HEK293 (cell line): ENCODE data around the gene LAIR2.

ENCODE experiments used
- CTCF ChIA-PET: fragments of 350-600 bp; formaldehyde crosslinking; extraction: SDS; loops from one replicate; lab custom pipeline; 2021; ENCODE audit warnings: antibody characterized with exemption; lab: Yijun Ruan, JAX
- POLR2A ChIA-PET: fragments of 300-600 bp; formaldehyde crosslinking; extraction: SDS; loops from one replicate; lab custom pipeline; 2020; ENCODE audit warnings: antibody characterized with exemption, inconsistent platforms; lab: Yijun Ruan, JAX
- H3K27ac ChIP-seq: fragments of 200-500 bp; sonication (Bioruptor generic); 2 replicates; pipeline ENCODE4 v1.5.1; 2014; ENCODE audit warnings: low read depth, low read length, control low read depth, inconsistent platforms; ENCODE audit errors: extremely low read depth
- H3K36me3 ChIP-seq, 2 experiments: fragments of 200-500 bp in 1 of 2; sonication (Bioruptor generic) in 1 of 2; 1 replicate in 1 of 2; 2 replicates in 1 of 2; pipeline ENCODE4 v1.5.1; 2014 to 2017; ENCODE audit warnings: inconsistent platforms in 2 of 2, low read length in 2 of 2; ENCODE audit not compliant: control insufficient read depth in 2 of 2, insufficient read depth in 1 of 2
- H3K4me1 ChIP-seq: fragments of 200-500 bp; sonication (Bioruptor generic); 2 replicates; pipeline ENCODE4 v1.5.1; 2014; ENCODE audit warnings: mild to moderate bottlenecking, low read length, inconsistent platforms; ENCODE audit not compliant: control insufficient read depth, insufficient read depth
- H3K4me3 ChIP-seq: 2 replicates; pipeline ENCODE4 v1.5.1; 2011; ENCODE audit warnings: low read depth, mild to moderate bottlenecking, control low read depth, low read length, moderate library complexity
- H3K9me3 ChIP-seq: fragments of 200-500 bp; sonication (Bioruptor generic); 2 replicates; pipeline ENCODE4 v1.5.1; 2014; ENCODE audit warnings: low read depth, low read length, inconsistent platforms; ENCODE audit not compliant: control insufficient read depth, insufficient read depth
- GLIS1 ChIP-seq: fragments of 450-650 bp; formaldehyde crosslinking; IDR thresholded peaks from 2 replicates; pipeline ENCODE4 v1.5.1; 2016; ENCODE audit warnings: missing biosample characterization, missing genetic modification characterization
- KLF16 ChIP-seq: fragments of 450-650 bp; formaldehyde crosslinking; IDR thresholded peaks from 2 replicates; pipeline ENCODE4 v1.5.1; 2017; ENCODE audit warnings: missing biosample characterization, missing genetic modification characterization
- KLF9 ChIP-seq: fragments of 450-650 bp; formaldehyde crosslinking; IDR thresholded peaks from 2 replicates; pipeline ENCODE4 v1.5.1; 2016; ENCODE audit warnings: missing biosample characterization, missing genetic modification characterization, low read depth
- PRDM4 ChIP-seq: fragments of 450-650 bp; formaldehyde crosslinking; IDR thresholded peaks from 2 replicates; pipeline ENCODE4 v1.5.1; 2017; ENCODE audit warnings: missing biosample characterization, missing genetic modification characterization
- SP2 ChIP-seq: fragments of 450-650 bp; formaldehyde crosslinking; IDR thresholded peaks from 2 replicates; pipeline ENCODE4 v1.5.1; 2016; ENCODE audit warnings: missing biosample characterization, missing genetic modification characterization
- ZBTB1 ChIP-seq: fragments of 450-650 bp; formaldehyde crosslinking; IDR thresholded peaks from 2 replicates; pipeline ENCODE4 v1.5.1; 2016; ENCODE audit warnings: missing biosample characterization, missing genetic modification characterization
- ZBTB26 ChIP-seq: fragments of 450-650 bp; formaldehyde crosslinking; optimal IDR thresholded peaks from 2 replicates; pipeline ENCODE3; 2016; ENCODE audit warnings: missing biosample characterization, mild to moderate bottlenecking, missing genetic modification characterization
- ZBTB6 ChIP-seq: fragments of 450-650 bp; formaldehyde crosslinking; IDR thresholded peaks from 2 replicates; pipeline ENCODE4 v1.5.1; 2017; ENCODE audit warnings: missing biosample characterization, missing genetic modification characterization
- ZBTB8A ChIP-seq: fragments of 450-650 bp; formaldehyde crosslinking; IDR thresholded peaks from 2 replicates; pipeline ENCODE4 v1.5.1; 2016; ENCODE audit warnings: missing biosample characterization, missing genetic modification characterization
- ZNF112 ChIP-seq: fragments of 450-650 bp; formaldehyde crosslinking; IDR thresholded peaks from 2 replicates; pipeline ENCODE4 v1.5.0; 2017; ENCODE audit warnings: missing biosample characterization, missing genetic modification characterization
- ZNF121 ChIP-seq: fragments of 450-650 bp; formaldehyde crosslinking; IDR thresholded peaks from 2 replicates; pipeline ENCODE4 v1.5.1; 2016; ENCODE audit warnings: missing biosample characterization, missing genetic modification characterization
- ZNF140 ChIP-seq: fragments of 450-650 bp; formaldehyde crosslinking; IDR thresholded peaks from 2 replicates; pipeline ENCODE4 v1.5.1; 2016; ENCODE audit warnings: missing biosample characterization, missing genetic modification characterization
- ZNF2 ChIP-seq: fragments of 450-650 bp; formaldehyde crosslinking; IDR thresholded peaks from 2 replicates; pipeline ENCODE4 v1.5.1; 2016; ENCODE audit warnings: missing biosample characterization, missing genetic modification characterization
- ZNF248 ChIP-seq: fragments of 450-650 bp; formaldehyde crosslinking; IDR thresholded peaks from 2 replicates; pipeline ENCODE4 v1.5.1; 2017; ENCODE audit warnings: missing biosample characterization, missing genetic modification characterization
- ZNF350 ChIP-seq: fragments of 450-650 bp; formaldehyde crosslinking; IDR thresholded peaks from 2 replicates; pipeline ENCODE4 v1.5.0; 2017; ENCODE audit warnings: missing biosample characterization, mild to moderate bottlenecking, missing genetic modification characterization
- ZNF426 ChIP-seq: fragments of 450-650 bp; formaldehyde crosslinking; IDR thresholded peaks from 2 replicates; pipeline ENCODE4 v1.5.1; 2017; ENCODE audit warnings: missing biosample characterization, missing genetic modification characterization, mild to moderate bottlenecking, inconsistent platforms, moderate library complexity
- ZNF530 ChIP-seq: fragments of 450-650 bp; formaldehyde crosslinking; IDR thresholded peaks from 2 replicates; pipeline ENCODE4 v1.5.1; 2016; ENCODE audit warnings: low read depth, missing biosample characterization, missing genetic modification characterization
- ZNF585B ChIP-seq: fragments of 450-650 bp; formaldehyde crosslinking; IDR thresholded peaks from 2 replicates; pipeline ENCODE4 v1.5.1; 2016; ENCODE audit warnings: missing biosample characterization, missing genetic modification characterization
- ZNF629 ChIP-seq: fragments of 450-650 bp; formaldehyde crosslinking; IDR thresholded peaks from 2 replicates; pipeline ENCODE4 v1.5.1; 2017; ENCODE audit warnings: missing biosample characterization, missing genetic modification characterization
- ZNF837 ChIP-seq: fragments of 450-650 bp; formaldehyde crosslinking; IDR thresholded peaks from 2 replicates; pipeline ENCODE4 v1.5.1; 2016; ENCODE audit warnings: missing biosample characterization, missing genetic modification characterization
- ZSCAN4 ChIP-seq: fragments of 450-650 bp; formaldehyde crosslinking; IDR thresholded peaks from 2 replicates; pipeline ENCODE4 v1.5.1; 2017; ENCODE audit warnings: missing biosample characterization, missing genetic modification characterization
- TF ChIP-seq, protein P1 (sequence below): sonication (generic); formaldehyde crosslinking; IDR thresholded peaks from 2 replicates; pipeline ENCODE4 v1.8.1; 2022; ENCODE audit warnings: mild to moderate bottlenecking, moderate library complexity, missing genetic modification reagents
- TF ChIP-seq, protein P2 (sequence below): fragments of 450-650 bp; formaldehyde crosslinking; IDR thresholded peaks from 2 replicates; pipeline ENCODE4 v1.5.1; 2016; ENCODE audit warnings: missing biosample characterization, missing genetic modification characterization
- TF ChIP-seq, protein P3 (sequence below): fragments of 450-650 bp; formaldehyde crosslinking; IDR thresholded peaks from 2 replicates; pipeline ENCODE4 v1.5.1; 2016; ENCODE audit warnings: missing biosample characterization, missing genetic modification characterization

The LAIR2 gene

DNA sequence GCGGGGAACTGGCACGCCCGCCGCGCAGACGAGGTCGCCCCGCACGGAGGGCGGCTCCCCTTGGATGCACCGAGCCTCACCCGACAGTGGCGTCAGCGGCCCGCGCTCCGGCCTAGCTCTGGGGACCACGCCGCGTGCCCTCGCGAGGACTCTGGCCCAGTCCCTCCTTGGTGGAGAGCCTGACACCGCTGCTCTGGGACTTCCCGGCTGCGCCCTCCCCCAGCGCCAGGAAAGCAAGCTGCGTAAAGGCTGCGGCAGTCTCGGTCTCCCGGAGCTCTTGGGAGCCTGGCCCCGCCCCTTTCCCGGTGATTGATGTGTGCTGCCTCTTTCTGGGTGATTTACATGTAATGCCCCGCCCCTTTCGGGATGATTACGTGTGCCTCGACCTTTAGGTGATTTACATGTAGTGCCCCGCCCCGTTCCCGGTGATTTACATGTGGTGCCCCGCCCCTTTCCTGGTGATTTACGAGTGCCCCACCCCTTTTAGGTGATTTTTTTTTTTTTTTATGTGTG is 39.0 kb upstream of the LAIR2 start, which contains the start of gene LENG9 (continued):
- peak; percentile 52 for TF ChIP-seq ZBTB26 (tag by site-specific recombination)
- TF ChIP-seq, protein P1, sequence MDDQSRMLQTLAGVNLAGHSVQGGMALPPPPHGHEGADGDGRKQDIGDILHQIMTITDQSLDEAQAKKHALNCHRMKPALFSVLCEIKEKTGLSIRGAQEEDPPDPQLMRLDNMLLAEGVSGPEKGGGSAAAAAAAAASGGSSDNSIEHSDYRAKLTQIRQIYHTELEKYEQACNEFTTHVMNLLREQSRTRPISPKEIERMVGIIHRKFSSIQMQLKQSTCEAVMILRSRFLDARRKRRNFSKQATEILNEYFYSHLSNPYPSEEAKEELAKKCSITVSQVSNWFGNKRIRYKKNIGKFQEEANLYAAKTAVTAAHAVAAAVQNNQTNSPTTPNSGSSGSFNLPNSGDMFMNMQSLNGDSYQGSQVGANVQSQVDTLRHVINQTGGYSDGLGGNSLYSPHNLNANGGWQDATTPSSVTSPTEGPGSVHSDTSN, result 0 out of 2 replicates have a peak, but pooled peaks have one; percentile 77
- peak; percentile 74 for TF ChIP-seq GLIS1
- TF ChIP-seq ZNF629, result peak; percentile 41; the same call in 1 of the 2 replicates
- TF ChIP-seq ZNF837 (tag by site-specific recombination), result 0 out of 2 replicates have a peak, but pooled peaks have one; percentile 41
- TF ChIP-seq ZNF248 (tag by site-specific recombination), result no peak
- TF ChIP-seq PRDM4 (tag by site-specific recombination), result 0 out of 2 replicates have a peak, but pooled peaks have one; percentile 17
- TF ChIP-seq ZSCAN4, result no peak
- peak; percentile 92; the same call in 1 of the 2 replicates for TF ChIP-seq KLF9
- TF ChIP-seq SP2 (tag by site-specific recombination), result peak; percentile 78; the same call in 1 of the 2 replicates
- TF ChIP-seq, protein P2, sequence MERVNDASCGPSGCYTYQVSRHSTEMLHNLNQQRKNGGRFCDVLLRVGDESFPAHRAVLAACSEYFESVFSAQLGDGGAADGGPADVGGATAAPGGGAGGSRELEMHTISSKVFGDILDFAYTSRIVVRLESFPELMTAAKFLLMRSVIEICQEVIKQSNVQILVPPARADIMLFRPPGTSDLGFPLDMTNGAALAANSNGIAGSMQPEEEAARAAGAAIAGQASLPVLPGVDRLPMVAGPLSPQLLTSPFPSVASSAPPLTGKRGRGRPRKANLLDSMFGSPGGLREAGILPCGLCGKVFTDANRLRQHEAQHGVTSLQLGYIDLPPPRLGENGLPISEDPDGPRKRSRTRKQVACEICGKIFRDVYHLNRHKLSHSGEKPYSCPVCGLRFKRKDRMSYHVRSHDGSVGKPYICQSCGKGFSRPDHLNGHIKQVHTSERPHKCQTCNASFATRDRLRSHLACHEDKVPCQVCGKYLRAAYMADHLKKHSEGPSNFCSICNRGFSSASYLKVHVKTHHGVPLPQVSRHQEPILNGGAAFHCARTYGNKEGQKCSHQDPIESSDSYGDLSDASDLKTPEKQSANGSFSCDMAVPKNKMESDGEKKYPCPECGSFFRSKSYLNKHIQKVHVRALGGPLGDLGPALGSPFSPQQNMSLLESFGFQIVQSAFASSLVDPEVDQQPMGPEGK, result peak; percentile 29

DNA sequence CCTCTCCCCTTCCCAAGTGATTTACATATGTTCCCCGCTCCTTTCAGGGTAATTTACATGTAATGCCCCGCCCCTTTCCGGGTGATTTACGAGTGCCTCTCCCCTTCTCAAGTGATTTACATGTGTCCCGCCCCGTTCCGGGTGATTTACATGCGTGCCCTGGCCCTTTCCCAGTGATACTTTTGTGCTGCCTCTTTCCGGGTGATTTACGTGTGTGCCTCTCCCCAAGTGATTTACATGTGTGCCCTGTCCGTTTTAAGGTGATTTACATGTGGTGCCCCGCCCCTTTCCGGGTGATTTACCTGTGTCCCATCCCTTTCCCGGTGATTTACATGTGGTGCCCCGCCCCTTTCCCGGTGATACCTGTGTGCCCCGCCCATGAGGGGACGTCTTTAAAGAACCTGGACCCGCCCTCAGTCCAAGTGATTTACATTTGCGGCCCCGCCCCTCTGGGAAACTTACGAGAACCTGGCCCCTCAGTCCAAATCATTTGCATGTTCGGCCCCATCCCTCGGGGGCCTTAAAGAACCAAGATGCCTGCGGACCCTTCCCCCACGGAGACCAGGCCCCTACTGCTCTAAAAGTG is 38.5 kb upstream of the LAIR2 start:
- ChIA-PET CTCF (interaction anchor here (0.6 kb wide), 1 partner anchor 10 kb away, joined by 3 read pairs; no protein-coding TSS in a partner anchor), POLR2A (interaction anchor here (0.6 to 1.9 kb wide), 14 partner anchors 9 to 1160 kb away, joined by 3 to 47 read pairs (median 6); partner anchors contain the start of genes CDC42EP5, CNOT3, ISOC2 and LENG8)
- Histone ChIP-seq H3K4me1 (peaks cover 5% of the 10 kb centered on the region; the same call in 1 of the 2 replicates), H3K4me3 (peak overlapping the region; percentile 90), H3K9me3 (no peaks in the 10 kb centered on the region), H3K27ac (peak overlapping the region; percentile 65), H3K36me3 (peaks cover 10 to 32% of the 10 kb centered on the region in 2 experiments)
- TF ChIP-seq ZNF140 (tag by site-specific recombination) (no peak), ZNF248 (tag by site-specific recombination) (no peak), SP2 (tag by site-specific recombination) (peak; percentile 67), ZNF530 (no peak), ZNF350 (tag by site-specific recombination) (no peak), ZNF2 (no peak), ZBTB6 (tag by site-specific recombination) (no peak), ZNF112 (no peak), ZNF426 (no peak), ZNF585B (tag by site-specific recombination) (no peak), ZNF121 (tag by site-specific recombination) (no peak), ZBTB1 (tag by site-specific recombination) (no peak), KLF16 (tag by site-specific recombination) (0 out of 2 replicates have a peak, but pooled peaks have one; percentile 7), ZBTB8A (tag by site-specific recombination) (peak; percentile 96)
- TF ChIP-seq, protein P3, sequence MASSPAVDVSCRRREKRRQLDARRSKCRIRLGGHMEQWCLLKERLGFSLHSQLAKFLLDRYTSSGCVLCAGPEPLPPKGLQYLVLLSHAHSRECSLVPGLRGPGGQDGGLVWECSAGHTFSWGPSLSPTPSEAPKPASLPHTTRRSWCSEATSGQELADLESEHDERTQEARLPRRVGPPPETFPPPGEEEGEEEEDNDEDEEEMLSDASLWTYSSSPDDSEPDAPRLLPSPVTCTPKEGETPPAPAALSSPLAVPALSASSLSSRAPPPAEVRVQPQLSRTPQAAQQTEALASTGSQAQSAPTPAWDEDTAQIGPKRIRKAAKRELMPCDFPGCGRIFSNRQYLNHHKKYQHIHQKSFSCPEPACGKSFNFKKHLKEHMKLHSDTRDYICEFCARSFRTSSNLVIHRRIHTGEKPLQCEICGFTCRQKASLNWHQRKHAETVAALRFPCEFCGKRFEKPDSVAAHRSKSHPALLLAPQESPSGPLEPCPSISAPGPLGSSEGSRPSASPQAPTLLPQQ (tag by site-specific recombination), result no peak; the same call in 1 of the 2 replicates
